PFSK-1 (cell line): ENCODE results near the gene C1S.

ENCODE experiments used
- POLR2AphosphoS5 ChIP-seq: IDR thresholded peaks from 2 replicates; pipeline ENCODE4 v1.6.1; 2012; ENCODE audit warnings: low read depth, mild to moderate bottlenecking, control low read depth, low read length, moderate library complexity
- SIN3A ChIP-seq: IDR thresholded peaks from 2 replicates; pipeline ENCODE4 v1.6.1; 2012; ENCODE audit warnings: mild to moderate bottlenecking, low read length, moderate library complexity, borderline replicate concordance; ENCODE audit not compliant: insufficient read depth
- TAF1 ChIP-seq: IDR thresholded peaks from 2 replicates; pipeline ENCODE4 v1.6.1; 2012; ENCODE audit warnings: low read length, control low read depth, borderline replicate concordance; ENCODE audit not compliant: insufficient read depth
- TF ChIP-seq, protein P1 (sequence below), 2 experiments: IDR thresholded peaks; 2 replicates each; pipeline versions ENCODE4 v1.6.1 to v1.8.0; 2011 to 2012; ENCODE audit warnings: low read depth in 2 of 2, low read length in 2 of 2, control low read depth in 1 of 2, inconsistent platforms in 1 of 2, mild to moderate bottlenecking in 1 of 2, moderate library complexity in 1 of 2; ENCODE audit not compliant: insufficient read depth in 1 of 2

DNA sequence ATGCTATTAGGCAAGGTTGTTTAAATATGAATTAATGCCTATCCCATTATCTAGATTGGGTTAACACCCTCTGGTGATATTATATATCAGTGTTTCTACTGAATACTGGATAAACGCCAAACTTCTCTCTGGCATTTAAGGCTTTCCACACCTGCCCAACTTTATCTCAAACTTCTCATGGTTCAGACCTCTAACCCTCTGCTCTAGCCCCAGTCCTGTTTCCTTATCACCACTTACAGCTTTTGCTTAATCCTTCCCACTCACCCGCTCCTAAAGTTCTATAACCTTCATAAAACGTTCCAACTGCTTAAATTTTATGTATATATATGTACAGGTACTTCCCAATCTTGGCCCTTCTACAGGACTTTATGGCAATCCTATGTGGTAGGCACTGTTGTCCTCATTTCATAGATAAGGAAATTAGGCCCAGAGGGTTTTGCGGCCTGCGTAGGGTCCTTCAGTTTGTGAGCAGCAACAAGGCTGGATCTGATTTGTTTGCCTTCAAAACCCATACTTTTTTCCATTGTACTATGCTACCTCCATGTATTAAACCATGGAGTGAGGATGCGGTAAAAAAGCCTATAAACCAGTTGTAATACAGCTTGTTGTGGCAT, 43.5 kb upstream of the C1S start:
- TF ChIP-seq POLR2AphosphoS5: no peak
- TF ChIP-seq TAF1: no peak
- TF ChIP-seq SIN3A: no peak
- TF ChIP-seq, protein P1, sequence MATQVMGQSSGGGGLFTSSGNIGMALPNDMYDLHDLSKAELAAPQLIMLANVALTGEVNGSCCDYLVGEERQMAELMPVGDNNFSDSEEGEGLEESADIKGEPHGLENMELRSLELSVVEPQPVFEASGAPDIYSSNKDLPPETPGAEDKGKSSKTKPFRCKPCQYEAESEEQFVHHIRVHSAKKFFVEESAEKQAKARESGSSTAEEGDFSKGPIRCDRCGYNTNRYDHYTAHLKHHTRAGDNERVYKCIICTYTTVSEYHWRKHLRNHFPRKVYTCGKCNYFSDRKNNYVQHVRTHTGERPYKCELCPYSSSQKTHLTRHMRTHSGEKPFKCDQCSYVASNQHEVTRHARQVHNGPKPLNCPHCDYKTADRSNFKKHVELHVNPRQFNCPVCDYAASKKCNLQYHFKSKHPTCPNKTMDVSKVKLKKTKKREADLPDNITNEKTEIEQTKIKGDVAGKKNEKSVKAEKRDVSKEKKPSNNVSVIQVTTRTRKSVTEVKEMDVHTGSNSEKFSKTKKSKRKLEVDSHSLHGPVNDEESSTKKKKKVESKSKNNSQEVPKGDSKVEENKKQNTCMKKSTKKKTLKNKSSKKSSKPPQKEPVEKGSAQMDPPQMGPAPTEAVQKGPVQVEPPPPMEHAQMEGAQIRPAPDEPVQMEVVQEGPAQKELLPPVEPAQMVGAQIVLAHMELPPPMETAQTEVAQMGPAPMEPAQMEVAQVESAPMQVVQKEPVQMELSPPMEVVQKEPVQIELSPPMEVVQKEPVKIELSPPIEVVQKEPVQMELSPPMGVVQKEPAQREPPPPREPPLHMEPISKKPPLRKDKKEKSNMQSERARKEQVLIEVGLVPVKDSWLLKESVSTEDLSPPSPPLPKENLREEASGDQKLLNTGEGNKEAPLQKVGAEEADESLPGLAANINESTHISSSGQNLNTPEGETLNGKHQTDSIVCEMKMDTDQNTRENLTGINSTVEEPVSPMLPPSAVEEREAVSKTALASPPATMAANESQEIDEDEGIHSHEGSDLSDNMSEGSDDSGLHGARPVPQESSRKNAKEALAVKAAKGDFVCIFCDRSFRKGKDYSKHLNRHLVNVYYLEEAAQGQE (IDR thresholded peaks at IDR 0.05; ENCODE audit: insufficient read depth in 1 of 2, low read depth in 2 of 2, low read length in 2 of 2): no peak
